GM12873 (cell line): ENCODE measurements around the gene ELOVL5.

Source experiments
- TF ChIP-seq, protein P1 (sequence below): IDR thresholded peaks from 2 replicates; pipeline ENCODE4 v1.5.1; 2012; ENCODE audit warnings: low read depth, mild to moderate bottlenecking, moderate library complexity, low read length, control low read depth; ENCODE audit not compliant: insufficient read depth; ENCODE audit errors: missing control alignments

The ELOVL5 gene

DNA sequence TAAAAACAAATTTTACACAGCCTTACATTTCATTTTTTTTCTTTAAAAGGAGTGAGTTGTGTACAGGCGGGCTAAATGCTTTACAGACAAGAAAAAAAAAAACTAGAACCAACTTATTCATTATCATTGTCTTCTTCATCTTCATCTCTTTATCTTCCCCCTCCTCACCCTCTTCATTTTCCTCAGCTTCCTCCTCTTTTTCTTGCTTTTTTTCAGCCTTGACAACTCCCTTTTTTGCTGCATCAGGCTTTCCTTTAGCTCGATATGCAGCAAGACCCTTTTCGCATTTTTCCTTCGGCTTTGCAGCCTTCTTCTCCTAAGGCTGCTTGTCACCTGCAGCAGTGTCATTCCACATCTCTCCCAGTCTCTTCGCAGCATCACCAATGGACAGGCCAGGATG is 113.2 kb downstream of the ELOVL5 start:
- TF ChIP-seq, protein P1, sequence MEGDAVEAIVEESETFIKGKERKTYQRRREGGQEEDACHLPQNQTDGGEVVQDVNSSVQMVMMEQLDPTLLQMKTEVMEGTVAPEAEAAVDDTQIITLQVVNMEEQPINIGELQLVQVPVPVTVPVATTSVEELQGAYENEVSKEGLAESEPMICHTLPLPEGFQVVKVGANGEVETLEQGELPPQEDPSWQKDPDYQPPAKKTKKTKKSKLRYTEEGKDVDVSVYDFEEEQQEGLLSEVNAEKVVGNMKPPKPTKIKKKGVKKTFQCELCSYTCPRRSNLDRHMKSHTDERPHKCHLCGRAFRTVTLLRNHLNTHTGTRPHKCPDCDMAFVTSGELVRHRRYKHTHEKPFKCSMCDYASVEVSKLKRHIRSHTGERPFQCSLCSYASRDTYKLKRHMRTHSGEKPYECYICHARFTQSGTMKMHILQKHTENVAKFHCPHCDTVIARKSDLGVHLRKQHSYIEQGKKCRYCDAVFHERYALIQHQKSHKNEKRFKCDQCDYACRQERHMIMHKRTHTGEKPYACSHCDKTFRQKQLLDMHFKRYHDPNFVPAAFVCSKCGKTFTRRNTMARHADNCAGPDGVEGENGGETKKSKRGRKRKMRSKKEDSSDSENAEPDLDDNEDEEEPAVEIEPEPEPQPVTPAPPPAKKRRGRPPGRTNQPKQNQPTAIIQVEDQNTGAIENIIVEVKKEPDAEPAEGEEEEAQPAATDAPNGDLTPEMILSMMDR, result no peak

DNA sequence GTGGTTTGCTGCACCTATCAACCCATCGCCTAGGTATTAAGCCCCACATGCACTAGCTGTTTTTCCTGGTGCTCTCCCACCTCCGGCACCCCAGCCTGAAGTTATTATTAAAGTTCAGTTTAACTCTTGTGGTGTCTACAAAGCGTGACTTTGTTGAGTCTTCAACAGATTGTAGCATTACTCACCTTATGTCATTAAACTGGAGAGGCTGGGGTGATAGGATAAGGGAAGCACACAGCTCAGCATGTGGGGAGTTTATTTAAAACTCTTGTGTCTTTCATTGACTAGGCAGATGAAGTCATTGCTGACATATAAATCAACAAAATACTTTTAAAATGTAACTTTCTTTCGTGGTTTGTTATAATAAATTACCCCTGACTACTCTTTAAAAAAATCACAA is 115.4 kb downstream of the ELOVL5 start:
- TF ChIP-seq, protein P1, result no peak

DNA sequence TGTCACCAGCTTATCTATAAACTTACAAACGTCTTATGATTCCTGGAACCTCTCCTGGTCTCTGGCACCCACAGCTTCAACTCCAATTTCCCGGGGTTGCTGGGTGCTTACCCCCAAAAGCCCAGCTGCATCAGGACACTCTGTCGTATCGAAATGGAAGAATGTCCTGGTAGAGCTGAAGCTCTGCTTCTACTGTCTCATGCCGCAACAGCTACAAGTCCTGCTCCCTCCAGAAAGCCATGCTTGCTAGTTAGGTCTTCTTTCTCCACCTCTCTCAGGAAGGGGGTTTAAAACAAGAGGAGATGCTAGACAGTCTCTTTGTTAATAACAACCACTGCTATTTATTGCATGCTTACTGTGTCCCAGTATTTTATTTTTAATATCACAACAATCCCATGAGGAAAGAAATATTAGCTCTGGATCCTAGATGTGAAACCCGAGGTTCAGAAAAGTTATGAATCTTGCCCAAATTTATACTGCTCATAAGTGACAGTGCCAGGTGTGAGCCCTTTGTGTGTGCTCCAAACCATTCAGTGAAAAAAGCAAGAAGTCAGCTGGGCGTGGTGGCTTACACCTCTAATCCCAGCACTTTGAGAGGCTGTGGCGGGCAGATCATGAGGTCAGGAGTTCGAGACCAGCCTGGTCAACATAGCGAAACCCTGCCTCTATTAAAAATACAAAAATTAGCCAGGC is 117.8 kb downstream of the ELOVL5 start:
- TF ChIP-seq, protein P1, result no peak

DNA sequence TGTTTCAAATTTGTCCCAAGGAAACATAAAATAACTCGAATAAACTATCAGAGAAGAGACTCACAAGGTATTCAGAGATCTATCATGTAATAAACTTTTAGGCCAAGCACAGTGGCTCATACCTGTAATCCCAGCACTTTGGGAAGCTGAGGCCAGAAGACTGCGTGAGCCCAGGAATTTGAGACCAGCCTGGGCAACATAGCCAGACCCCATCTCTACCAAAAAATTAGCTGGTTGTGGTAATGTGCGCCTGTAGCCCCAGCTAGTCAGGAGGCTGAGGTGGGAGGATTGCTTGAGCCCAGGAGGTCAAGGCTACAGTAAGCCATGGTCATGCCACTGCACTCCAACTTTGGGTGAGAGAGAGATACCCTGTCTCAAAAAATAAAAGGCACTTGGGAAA is 120.9 kb downstream of the ELOVL5 start:
- TF ChIP-seq, protein P1, result no peak

DNA sequence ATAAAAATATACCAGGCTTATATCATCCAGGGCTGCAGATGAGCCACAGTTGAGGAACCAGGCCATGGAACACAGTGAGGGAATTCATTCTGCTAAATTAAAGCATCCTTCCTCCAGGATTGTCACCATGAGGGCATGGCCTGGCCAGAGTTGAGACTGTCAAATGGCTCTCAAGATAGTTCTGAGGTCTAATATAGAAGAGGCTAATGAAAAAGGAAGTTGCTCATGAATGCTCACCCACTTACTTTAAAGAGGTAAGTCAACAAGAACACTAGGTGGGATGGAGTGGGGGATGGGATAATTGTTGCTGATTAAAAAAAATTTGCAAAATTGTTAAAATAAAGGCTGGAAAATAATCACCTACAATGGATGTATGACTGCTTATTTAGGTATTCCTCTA is 128.1 kb downstream of the ELOVL5 start:
- TF ChIP-seq, protein P1, result no peak
